ENCODE results near the gene DUOX1. TPM values are rescaled to one million over a fixed set of nuclear protein-coding genes. Genes with fewer than 3 reads are reported as not detected.

Gene DUOX1
- total RNA-seq, 6 experiments from 2014 or later = 0.06 to 1.4 (median 0.19) TPM; not detected in 3

- H3K27me3 ChIP-seq = no peaks in the 10 kb centered on the region
- no peak for ATAC-seq
- no peaks in the 10 kb centered on the region for H3K9me3 ChIP-seq
- DNase-seq = no peak
- no peaks in the 10 kb centered on the region for H3K4me1 ChIP-seq
- intact Hi-C loops (cut with DNase I) = no loop called here
- H3K36me3 ChIP-seq = no peaks in the 10 kb centered on the region
- no peak overlapping the region for H3K4me3 ChIP-seq
- H3K27ac ChIP-seq = no peak overlapping the region
- WGBS (ENCODE audit: insufficient coverage, low coverage, low lambda C conversion rate, missing lambda C conversion rate) = no CpG with 5 or more reads among the region's 7 CpGs
- no peak for TF ChIP-seq CTCF (IDR thresholded peaks at IDR 0.05)
- TF ChIP-seq POLR2A (IDR thresholded peaks at IDR 0.05) = no peak
Measured at GRCh38 chr15:45147606-45148005, 17.8 kb downstream of the DUOX1 start.

GRCh38 chr15:45148076-45149059, 18.6 kb downstream of the DUOX1 start:
- Histone ChIP-seq H3K36me3 (no peaks in the 10 kb centered on the region), H3K27ac (no peak overlapping the region), H3K9me3 (no peaks in the 10 kb centered on the region), H3K4me1 (no peaks in the 10 kb centered on the region), H3K4me3 (no peak overlapping the region), H3K27me3 (no peaks in the 10 kb centered on the region)
- TF ChIP-seq POLR2A (IDR thresholded peaks at IDR 0.05) (no peak), CTCF (IDR thresholded peaks at IDR 0.05) (no peak)
- intact Hi-C loops (cut with DNase I) = no loop called here
- ATAC-seq (no peak), DNase-seq (peak in 1 of 3 donors; percentile 13)
- 79% methylated on average over 6 of the region's 12 CpGs for WGBS (ENCODE audit: insufficient coverage, low coverage, low lambda C conversion rate, missing lambda C conversion rate)

DNA sequence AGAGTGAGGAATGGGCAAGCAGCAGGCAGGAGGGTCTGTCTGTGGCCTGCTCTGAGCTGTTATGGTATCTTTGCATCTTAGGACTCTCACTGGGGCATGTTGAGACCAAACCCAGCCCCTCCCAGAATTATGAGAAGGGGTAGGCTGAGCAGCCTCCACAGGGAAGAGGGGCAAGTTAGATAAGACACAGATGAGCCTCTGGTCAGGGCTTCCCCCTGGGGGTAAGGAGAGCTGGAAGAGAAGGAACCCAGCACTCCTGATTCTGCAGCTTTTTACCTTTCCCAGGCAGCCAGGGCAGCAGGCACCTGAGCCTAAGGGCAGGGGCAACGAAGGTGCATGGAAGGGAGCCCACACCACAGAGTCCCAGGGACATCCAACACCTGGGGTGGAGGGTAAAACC, 19.3 kb downstream of the DUOX1 start:
- Histone ChIP-seq H3K4me3 (no peak overlapping the region), H3K36me3 (no peaks in the 10 kb centered on the region), H3K9me3 (no peaks in the 10 kb centered on the region), H3K27ac (no peak overlapping the region), H3K4me1 (no peaks in the 10 kb centered on the region), H3K27me3 (no peaks in the 10 kb centered on the region)
- DNase-seq = peak in 1 of 3 donors; percentile 2
- no peak for ATAC-seq
- no peak for TF ChIP-seq POLR2A (IDR thresholded peaks at IDR 0.05)
- TF ChIP-seq CTCF (IDR thresholded peaks at IDR 0.05) = no peak
- 100% methylated on average over 1 of the region's 1 CpG for whole genome bisulfite sequencing (ENCODE audit: insufficient coverage, low coverage, low lambda C conversion rate, missing lambda C conversion rate)
- intact Hi-C loops (cut with DNase I) = no loop called here

GRCh38 chr15:45150481-45150880, 20.7 kb downstream of the DUOX1 start:
- no peaks in the 10 kb centered on the region for H3K36me3 ChIP-seq

More at GRCh38 chr15:45150481-45150880, 20.7 kb downstream of the DUOX1 start:
- H3K27me3 ChIP-seq = no peaks in the 10 kb centered on the region
- no peaks in the 10 kb centered on the region for H3K9me3 ChIP-seq
- 80% methylated on average over 2 of the region's 6 CpGs for WGBS (ENCODE audit: insufficient coverage, low coverage, low lambda C conversion rate, missing lambda C conversion rate)
- no peak overlapping the region for H3K27ac ChIP-seq
- ATAC-seq = peak in 1 of 4 donors; percentile 9
- intact Hi-C loops (cut with DNase I) = no loop called here
- no peaks in the 10 kb centered on the region for H3K4me1 ChIP-seq
- H3K4me3 ChIP-seq = no peak overlapping the region
- no peak for TF ChIP-seq POLR2A (IDR thresholded peaks at IDR 0.05)
- no peak for TF ChIP-seq CTCF (IDR thresholded peaks at IDR 0.05)
- no peak for DNase-seq
